Activated CD4-positive, alpha-beta memory T cell treated with anti-CD3 and anti-CD28 coated beads for 36 hours (primary cell): ENCODE results near the gene TOMM40. TPM values are rescaled to one million over a fixed set of nuclear protein-coding genes. Genes with fewer than 3 reads are reported as not detected.
"Not testable (repeated sequence)": the region's sequence is repeated elsewhere in the genome, so short reads cannot be mapped to it uniquely, and the experiment has no call there.

Experiments
- CTCF ChIA-PET: fragments of 350-600 bp; sonication (Branson Sonifier 250); formaldehyde crosslinking; loops from one replicate; lab custom pipeline; 2021; ENCODE audit warnings: antibody characterized with exemption, inconsistent platforms; lab: Charles Lee
- POLR2A ChIA-PET: fragments of 350-600 bp; sonication (Branson Sonifier 250); formaldehyde crosslinking; loops from one replicate; lab custom pipeline; 2021; ENCODE audit warnings: antibody characterized with exemption; lab: Charles Lee
- DNase-seq: peaks from one replicate; pipeline ENCODE4 v3.0.0-alpha.2; 2020
- H3K27ac Mint-ChIP-seq: one replicate; pipeline ENCODE4 v1.8.0; 2021; ENCODE audit warnings: mixed read lengths
- H3K27me3 Mint-ChIP-seq: one replicate; pipeline ENCODE4 v1.8.0; 2021; ENCODE audit warnings: mixed read lengths
- H3K36me3 Mint-ChIP-seq: one replicate; pipeline ENCODE4 v1.8.0; 2021; ENCODE audit warnings: mixed read lengths
- H3K4me1 Mint-ChIP-seq: one replicate; pipeline ENCODE4 v1.8.0; 2021; ENCODE audit warnings: low read depth, mixed read lengths
- H3K4me3 Mint-ChIP-seq: one replicate; pipeline ENCODE4 v1.8.0; 2021; ENCODE audit warnings: mild to moderate bottlenecking, mixed read lengths
- H3K9me3 Mint-ChIP-seq: one replicate; pipeline ENCODE4 v1.8.0; 2021; ENCODE audit warnings: mixed read lengths
- intact Hi-C: fragments of 100-400 bp; cut with micrococcal nuclease; formaldehyde crosslinking; loops from one replicate; pipeline ENCODE4 v1.15.1; 2023
- total RNA-seq, 2 experiments: library from RNA; stranded (reverse); gene quantifications; one replicate each; pipeline ENCODE4 v1.2.3, GENCODE V29; 2021

The TOMM40 gene
- total RNA-seq, 2 experiments from 2014 or later: 86.4 to 87.1 TPM

GRCh38 chr19:44875666-44876451, 15.2 kb upstream of the TOMM40 start:
- no peaks in the 10 kb centered on the region for H3K9me3 Mint-ChIP-seq
- no peak for DNase-seq
- CTCF ChIA-PET: no interaction called here
- peaks cover 5% of the 10 kb centered on the region for H3K4me1 Mint-ChIP-seq
- intact Hi-C loops: no loop called here
- no peak overlapping the region for H3K4me3 Mint-ChIP-seq
- H3K36me3 Mint-ChIP-seq: no peaks in the 10 kb centered on the region
- H3K27me3 Mint-ChIP-seq: peaks cover 2% of the 10 kb centered on the region
- H3K27ac Mint-ChIP-seq: no peak overlapping the region
- POLR2A ChIA-PET: no interaction called here

- peak; percentile 24 for DNase-seq
- intact Hi-C loops: no loop called here
- H3K36me3 Mint-ChIP-seq: no peaks in the 10 kb centered on the region
- H3K4me1 Mint-ChIP-seq: peaks cover 5% of the 10 kb centered on the region
- H3K27ac Mint-ChIP-seq: no peak overlapping the region
- H3K27me3 Mint-ChIP-seq: peaks cover 2% of the 10 kb centered on the region
- no peak overlapping the region for H3K4me3 Mint-ChIP-seq
- POLR2A ChIA-PET: no interaction called here
- CTCF ChIA-PET: no interaction called here
- no peaks in the 10 kb centered on the region for H3K9me3 Mint-ChIP-seq
These were observed 14.0 kb upstream of the TOMM40 start for GRCh38 chr19:44876930-44877535.

- Mint-ChIP-seq H3K4me3 (no peak overlapping the region), H3K27me3 (peaks cover 2% of the 10 kb centered on the region), H3K9me3 (no peaks in the 10 kb centered on the region), H3K36me3 (no peaks in the 10 kb centered on the region), H3K27ac (no peak overlapping the region), H3K4me1 (peaks cover 5% of the 10 kb centered on the region)
- DNase-seq: no peak
- CTCF ChIA-PET: no interaction called here
- POLR2A ChIA-PET: no interaction called here
- intact Hi-C loops: no loop called here
These were observed 12.8 kb upstream of the TOMM40 start for GRCh38 chr19:44878120-44878865.

- DNase-seq: no peak
- Mint-ChIP-seq H3K27me3 (peaks cover 2% of the 10 kb centered on the region), H3K27ac (no peak overlapping the region), H3K4me1 (peaks cover 5% of the 10 kb centered on the region), H3K9me3 (no peaks in the 10 kb centered on the region), H3K4me3 (no peak overlapping the region), H3K36me3 (no peaks in the 10 kb centered on the region)
- CTCF ChIA-PET: no interaction called here
- intact Hi-C loops: no loop called here
- POLR2A ChIA-PET: no interaction called here
These were observed 11.6 kb upstream of the TOMM40 start for GRCh38 chr19:44879309-44880065.

GRCh38 chr19:44882063-44882462, 9.0 kb upstream of the TOMM40 start:
- no peak overlapping the region for H3K27ac Mint-ChIP-seq
- intact Hi-C loops: no loop called here
- peaks cover 3% of the 10 kb centered on the region for H3K4me1 Mint-ChIP-seq
- H3K27me3 Mint-ChIP-seq: peaks cover 2% of the 10 kb centered on the region
- POLR2A ChIA-PET: no interaction called here
- H3K4me3 Mint-ChIP-seq: no peak overlapping the region
- CTCF ChIA-PET: no interaction called here
- no peaks in the 10 kb centered on the region for H3K9me3 Mint-ChIP-seq
- DNase-seq: no peak
- no peaks in the 10 kb centered on the region for H3K36me3 Mint-ChIP-seq

GRCh38 chr19:44882619-44883397, 8.2 kb upstream of the TOMM40 start:
- H3K4me1 Mint-ChIP-seq, H3K9me3 Mint-ChIP-seq, H3K27ac Mint-ChIP-seq, intact Hi-C loops, DNase-seq, H3K36me3 Mint-ChIP-seq, POLR2A ChIA-PET, H3K27me3 Mint-ChIP-seq, H3K4me3 Mint-ChIP-seq: not testable (repeated sequence)
- CTCF ChIA-PET: interaction anchor here (0.7 kb wide), 1 partner anchor 294 kb away, joined by 3 read pairs; no protein-coding TSS in a partner anchor

- peaks cover 2% of the 10 kb centered on the region for H3K27me3 Mint-ChIP-seq
- no peak for DNase-seq
- no peaks in the 10 kb centered on the region for H3K9me3 Mint-ChIP-seq
- no peaks in the 10 kb centered on the region for H3K4me1 Mint-ChIP-seq
- H3K4me3 Mint-ChIP-seq: no peak overlapping the region
- ChIA-PET POLR2A (no interaction called here), CTCF (no interaction called here)
- H3K27ac Mint-ChIP-seq: no peak overlapping the region
- H3K36me3 Mint-ChIP-seq: no peaks in the 10 kb centered on the region
- intact Hi-C loops: no loop called here
These were observed 7.1 kb upstream of the TOMM40 start for GRCh38 chr19:44883922-44884321.

GRCh38 chr19:44884566-44884965, 6.5 kb upstream of the TOMM40 start:
- DNase-seq: no peak
- Mint-ChIP-seq H3K36me3 (no peaks in the 10 kb centered on the region), H3K27ac (no peak overlapping the region), H3K27me3 (peaks cover 2% of the 10 kb centered on the region), H3K4me3 (no peak overlapping the region), H3K9me3 (no peaks in the 10 kb centered on the region), H3K4me1 (peaks cover 2% of the 10 kb centered on the region)
- intact Hi-C loops: no loop called here
- POLR2A ChIA-PET: no interaction called here
- CTCF ChIA-PET: no interaction called here

GRCh38 chr19:44886141-44886540, 4.9 kb upstream of the TOMM40 start:
- peaks cover 4% of the 10 kb centered on the region for H3K36me3 Mint-ChIP-seq
- intact Hi-C loops: no loop called here
- no peaks in the 10 kb centered on the region for H3K9me3 Mint-ChIP-seq
- no peaks in the 10 kb centered on the region for H3K27me3 Mint-ChIP-seq
- no peak overlapping the region for H3K27ac Mint-ChIP-seq
- no peak for DNase-seq
- CTCF ChIA-PET: no interaction called here
- no peak overlapping the region for H3K4me3 Mint-ChIP-seq
- peaks cover 6% of the 10 kb centered on the region for H3K4me1 Mint-ChIP-seq
- POLR2A ChIA-PET: no interaction called here

GRCh38 chr19:44887648-44888047, 3.4 kb upstream of the TOMM40 start:
- ChIA-PET CTCF (no interaction called here), POLR2A (no interaction called here)
- H3K36me3 Mint-ChIP-seq: peaks cover 14% of the 10 kb centered on the region
- H3K9me3 Mint-ChIP-seq: no peaks in the 10 kb centered on the region
- DNase-seq: no peak
- H3K27ac Mint-ChIP-seq: no peak overlapping the region
- peaks cover 17% of the 10 kb centered on the region for H3K4me1 Mint-ChIP-seq
- intact Hi-C loops: no loop called here
- H3K4me3 Mint-ChIP-seq: no peak overlapping the region
- H3K27me3 Mint-ChIP-seq: no peaks in the 10 kb centered on the region

- POLR2A ChIA-PET, CTCF ChIA-PET, H3K9me3 Mint-ChIP-seq: not testable (repeated sequence)
These were observed 2.7 kb upstream of the TOMM40 start for GRCh38 chr19:44888335-44888734.

More at GRCh38 chr19:44888335-44888734, 2.7 kb upstream of the TOMM40 start:
- DNase-seq, H3K27ac Mint-ChIP-seq, H3K4me3 Mint-ChIP-seq, H3K27me3 Mint-ChIP-seq, intact Hi-C loops: not testable (repeated sequence)
- Mint-ChIP-seq H3K4me1 (peaks cover 24% of the 10 kb centered on the region), H3K36me3 (peaks cover 21% of the 10 kb centered on the region)
